K562 (cell line): ENCODE results near the gene ANKZF1. TPM values are rescaled to one million over a fixed set of nuclear protein-coding genes. Genes with fewer than 3 reads are reported as not detected.

ENCODE experiments used
- polyA plus RNA-seq, 8 experiments: library from polyadenylated mRNA; depleted of rRNA in 4 of 8; stranded (reverse) in 5 of 8; unstranded in 3 of 8; fragments of >200 nt; fragmentation: Nextera tagmentation in 2 of 8; fragmentation: Illumina TruSeq in 1 of 8; extraction: Ambion mirVana in 2 of 8; extraction: Trizol in 1 of 8; gene quantifications; 2 replicates each; pipeline versions ENCODE4 v1.2.1 to v1.2.3, GENCODE V29; 2011 to 2014; ENCODE audit warnings: inconsistent platforms in 1 of 8, missing spikeins in 1 of 8
- total RNA-seq, 7 experiments: library from RNA; depleted of rRNA in 6 of 7; stranded (reverse); fragments of >200 nt in 6 of 7; fragmentation: Illumina TruSeq in 2 of 7; extraction: Trizol in 2 of 7; gene quantifications; 2 replicates each; pipeline versions ENCODE4 v1.2.1 to v1.2.3, GENCODE V29; 2011 to 2021; ENCODE audit warnings: low replicate concordance in 1 of 7

Gene ANKZF1
- total and polyA plus RNA-seq, 9 of the 15 experiments (the other 6 are each of a cell fraction or from before 2014, with no cell fraction given) = 3.1 to 60.6 (median 31.0) TPM

Other genes starting within 250 kb of the ANKZF1 start
Only the 7 nearest of the 21 such genes appear.
- 29.8 and 37.3 TPM in 2 replicates for gene ZFAND2B, start 23.0 kb upstream of the ANKZF1 start, total RNA-seq (2014; rRNA removed)
- 10.1 and 16.5 TPM in 2 replicates for gene ZFAND2B, start 23.0 kb upstream of the ANKZF1 start, total RNA-seq (2014; rRNA removed; fragmentation: Illumina TruSeq; extraction: Trizol)
- 21.6 and 22.7 TPM in 2 replicates for gene ZFAND2B, start 23.0 kb upstream of the ANKZF1 start, total RNA-seq (2015; rRNA removed; fragmentation: Illumina TruSeq; extraction: Trizol)
- gene ZFAND2B, start 23.0 kb upstream of the ANKZF1 start, total RNA-seq (2021) = 28.2 and 31.4 TPM in 2 replicates
- 26.1 and 30.9 TPM in 2 replicates for gene ZFAND2B, start 23.0 kb upstream of the ANKZF1 start, polyA plus RNA-seq (2011; rRNA removed)
- 28.9 and 33.0 TPM in 2 replicates for gene ZFAND2B, start 23.0 kb upstream of the ANKZF1 start, polyA plus RNA-seq (2014; fragmentation: Illumina TruSeq; extraction: Trizol)
- 10 to 100 TPM in 1 of 2 experiments, 1 to 10 TPM in 1; 9.9 to 14.6 TPM for gene ZFAND2B, start 23.0 kb upstream of the ANKZF1 start, polyA plus RNA-seq (2014; fragmentation: Nextera tagmentation; extraction: Ambion mirVana)
- 26.0 and 33.3 TPM in 2 replicates for gene ZFAND2B, start 23.0 kb upstream of the ANKZF1 start, polyA plus RNA-seq (2014; rRNA removed)
- gene ABCB6, start 10.8 kb upstream of the ANKZF1 start, total RNA-seq (2014; rRNA removed) = 19.1 and 25.7 TPM in 2 replicates
- gene ABCB6, start 10.8 kb upstream of the ANKZF1 start, total RNA-seq (2014; rRNA removed; fragmentation: Illumina TruSeq; extraction: Trizol) = 15.2 and 16.8 TPM in 2 replicates
- gene ABCB6, start 10.8 kb upstream of the ANKZF1 start, total RNA-seq (2015; rRNA removed; fragmentation: Illumina TruSeq; extraction: Trizol) = 11.9 and 12.0 TPM in 2 replicates
- 29.2 and 31.6 TPM in 2 replicates for gene ABCB6, start 10.8 kb upstream of the ANKZF1 start, total RNA-seq (2021)
- 21.0 and 45.8 TPM in 2 replicates for gene ABCB6, start 10.8 kb upstream of the ANKZF1 start, polyA plus RNA-seq (2011; rRNA removed)
- gene ABCB6, start 10.8 kb upstream of the ANKZF1 start, polyA plus RNA-seq (2014; fragmentation: Illumina TruSeq; extraction: Trizol) = 26.6 and 29.8 TPM in 2 replicates
- gene ABCB6, start 10.8 kb upstream of the ANKZF1 start, polyA plus RNA-seq (2014; fragmentation: Nextera tagmentation; extraction: Ambion mirVana) = 1 to 10 TPM; 3.7 to 8.1 TPM
- gene ABCB6, start 10.8 kb upstream of the ANKZF1 start, polyA plus RNA-seq (2014; rRNA removed) = 13.6 and 15.1 TPM in 2 replicates
- gene ATG9A, start 170 bp upstream of the ANKZF1 start, total RNA-seq (2014; rRNA removed) = 23.5 and 36.3 TPM in 2 replicates
- gene ATG9A, start 170 bp upstream of the ANKZF1 start, total RNA-seq (2014; rRNA removed; fragmentation: Illumina TruSeq; extraction: Trizol) = 21.0 and 21.9 TPM in 2 replicates
- gene ATG9A, start 170 bp upstream of the ANKZF1 start, total RNA-seq (2015; rRNA removed; fragmentation: Illumina TruSeq; extraction: Trizol) = 13.9 and 19.3 TPM in 2 replicates
- 47.9 and 54.5 TPM in 2 replicates for gene ATG9A, start 170 bp upstream of the ANKZF1 start, total RNA-seq (2021)
- gene ATG9A, start 170 bp upstream of the ANKZF1 start, polyA plus RNA-seq (2011; rRNA removed) = 65.6 and 83.0 TPM in 2 replicates
- gene ATG9A, start 170 bp upstream of the ANKZF1 start, polyA plus RNA-seq (2014; fragmentation: Illumina TruSeq; extraction: Trizol) = 38.7 and 40.7 TPM in 2 replicates
- under 1 TPM; 0.25 to 0.60 TPM for gene ATG9A, start 170 bp upstream of the ANKZF1 start, polyA plus RNA-seq (2014; fragmentation: Nextera tagmentation; extraction: Ambion mirVana)
- 23.4 and 35.3 TPM in 2 replicates for gene ATG9A, start 170 bp upstream of the ANKZF1 start, polyA plus RNA-seq (2014; rRNA removed)
- gene GLB1L, start 15.6 kb downstream of the ANKZF1 start, total RNA-seq (2014; rRNA removed) = 2.2 and 3.4 TPM in 2 replicates
- gene GLB1L, start 15.6 kb downstream of the ANKZF1 start, total RNA-seq (2014; rRNA removed; fragmentation: Illumina TruSeq; extraction: Trizol) = 2.5 and 2.6 TPM in 2 replicates
- 2.2 and 3.2 TPM in 2 replicates for gene GLB1L, start 15.6 kb downstream of the ANKZF1 start, total RNA-seq (2015; rRNA removed; fragmentation: Illumina TruSeq; extraction: Trizol)
- 2.7 and 3.6 TPM in 2 replicates for gene GLB1L, start 15.6 kb downstream of the ANKZF1 start, total RNA-seq (2021)
- gene GLB1L, start 15.6 kb downstream of the ANKZF1 start, polyA plus RNA-seq (2011; rRNA removed) = 1.8 and 2.9 TPM in 2 replicates
- 2.8 and 4.0 TPM in 2 replicates for gene GLB1L, start 15.6 kb downstream of the ANKZF1 start, polyA plus RNA-seq (2014; fragmentation: Illumina TruSeq; extraction: Trizol)
- gene GLB1L, start 15.6 kb downstream of the ANKZF1 start, polyA plus RNA-seq (2014; fragmentation: Nextera tagmentation; extraction: Ambion mirVana) = under 1 TPM; 0.42 to 0.59 TPM
- gene GLB1L, start 15.6 kb downstream of the ANKZF1 start, polyA plus RNA-seq (2014; rRNA removed) = 2.8 and 4.4 TPM in 2 replicates
- 5.4 and 9.9 TPM in 2 replicates for gene STK16, start 15.7 kb downstream of the ANKZF1 start, total RNA-seq (2014; rRNA removed)
- 13.1 and 17.8 TPM in 2 replicates for gene STK16, start 15.7 kb downstream of the ANKZF1 start, total RNA-seq (2014; rRNA removed; fragmentation: Illumina TruSeq; extraction: Trizol)
- gene STK16, start 15.7 kb downstream of the ANKZF1 start, total RNA-seq (2015; rRNA removed; fragmentation: Illumina TruSeq; extraction: Trizol) = 16.4 and 16.9 TPM in 2 replicates
- gene STK16, start 15.7 kb downstream of the ANKZF1 start, total RNA-seq (2021) = 18.2 and 19.8 TPM in 2 replicates
- 34.6 and 41.4 TPM in 2 replicates for gene STK16, start 15.7 kb downstream of the ANKZF1 start, polyA plus RNA-seq (2011; rRNA removed)
- gene STK16, start 15.7 kb downstream of the ANKZF1 start, polyA plus RNA-seq (2014; fragmentation: Illumina TruSeq; extraction: Trizol) = 33.8 and 36.2 TPM in 2 replicates
- 10 to 100 TPM in 1 of 2 experiments, 1 to 10 TPM in 1; 5.6 to 12.9 TPM for gene STK16, start 15.7 kb downstream of the ANKZF1 start, polyA plus RNA-seq (2014; fragmentation: Nextera tagmentation; extraction: Ambion mirVana)
- gene STK16, start 15.7 kb downstream of the ANKZF1 start, polyA plus RNA-seq (2014; rRNA removed) = 21.0 and 24.6 TPM in 2 replicates
- not detected in 2 replicates for gene TUBA4B, start 23.4 kb downstream of the ANKZF1 start, total RNA-seq (2014; rRNA removed)
- not detected in 2 replicates for gene TUBA4B, start 23.4 kb downstream of the ANKZF1 start, total RNA-seq (2014; rRNA removed; fragmentation: Illumina TruSeq; extraction: Trizol)
- gene TUBA4B, start 23.4 kb downstream of the ANKZF1 start, total RNA-seq (2015; rRNA removed; fragmentation: Illumina TruSeq; extraction: Trizol) = not detected in 2 replicates
- not detected in 2 replicates for gene TUBA4B, start 23.4 kb downstream of the ANKZF1 start, total RNA-seq (2021)
- not detected in 2 replicates for gene TUBA4B, start 23.4 kb downstream of the ANKZF1 start, polyA plus RNA-seq (2011; rRNA removed)
- gene TUBA4B, start 23.4 kb downstream of the ANKZF1 start, polyA plus RNA-seq (2014; fragmentation: Illumina TruSeq; extraction: Trizol) = not detected in 2 replicates
- gene TUBA4B, start 23.4 kb downstream of the ANKZF1 start, polyA plus RNA-seq (2014; fragmentation: Nextera tagmentation; extraction: Ambion mirVana) = under 1 TPM in 1 of 2 experiments, not detected in 1; 0.04 TPM
- not detected in 2 replicates for gene TUBA4B, start 23.4 kb downstream of the ANKZF1 start, polyA plus RNA-seq (2014; rRNA removed)
- gene TUBA4A, start 24.1 kb downstream of the ANKZF1 start, total RNA-seq (2014; rRNA removed) = 32.8 and 47.0 TPM in 2 replicates
- 30.0 and 32.1 TPM in 2 replicates for gene TUBA4A, start 24.1 kb downstream of the ANKZF1 start, total RNA-seq (2014; rRNA removed; fragmentation: Illumina TruSeq; extraction: Trizol)
- 25.1 and 26.9 TPM in 2 replicates for gene TUBA4A, start 24.1 kb downstream of the ANKZF1 start, total RNA-seq (2015; rRNA removed; fragmentation: Illumina TruSeq; extraction: Trizol)
- gene TUBA4A, start 24.1 kb downstream of the ANKZF1 start, total RNA-seq (2021) = 52.4 and 57.6 TPM in 2 replicates
- 48.6 and 71.9 TPM in 2 replicates for gene TUBA4A, start 24.1 kb downstream of the ANKZF1 start, polyA plus RNA-seq (2011; rRNA removed)
- gene TUBA4A, start 24.1 kb downstream of the ANKZF1 start, polyA plus RNA-seq (2014; fragmentation: Illumina TruSeq; extraction: Trizol) = 126 and 174 TPM in 2 replicates
- 10 to 100 TPM; 31.5 to 60.0 TPM for gene TUBA4A, start 24.1 kb downstream of the ANKZF1 start, polyA plus RNA-seq (2014; fragmentation: Nextera tagmentation; extraction: Ambion mirVana)
- gene TUBA4A, start 24.1 kb downstream of the ANKZF1 start, polyA plus RNA-seq (2014; rRNA removed) = 42.4 and 48.9 TPM in 2 replicates